BLaER1 (cell line): ENCODE measurements around the gene IGFALS.

ENCODE experiments used
- H3K27ac ChIP-seq: shearing (Covaris generic); formaldehyde crosslinking; 2 replicates; pipeline ENCODE4 v1.8.1; 2022
- H3K27me3 ChIP-seq: shearing (Covaris generic); formaldehyde crosslinking; 2 replicates; pipeline ENCODE4 v1.8.1; 2022
- H3K36me3 ChIP-seq: shearing (Covaris generic); formaldehyde crosslinking; 2 replicates; pipeline ENCODE4 v1.8.1; 2022
- H3K4me1 ChIP-seq: shearing (Covaris generic); formaldehyde crosslinking; 2 replicates; pipeline ENCODE4 v1.8.1; 2022
- H3K4me2 ChIP-seq: shearing (Covaris generic); formaldehyde crosslinking; 2 replicates; pipeline ENCODE4 v1.8.1; 2022
- H3K4me3 ChIP-seq: shearing (Covaris generic); formaldehyde crosslinking; 2 replicates; pipeline ENCODE4 v1.8.1; 2022
- H3K9ac ChIP-seq: shearing (Covaris generic); formaldehyde crosslinking; 2 replicates; pipeline ENCODE4 v1.8.1; 2022
- H3K9me3 ChIP-seq: shearing (Covaris generic); formaldehyde crosslinking; 2 replicates; pipeline ENCODE4 v1.8.1; 2022
- H4K20me1 ChIP-seq: shearing (Covaris generic); formaldehyde crosslinking; 2 replicates; pipeline ENCODE4 v1.8.1; 2022
- Cebpa-rat ChIP-seq: shearing (Covaris generic); IDR thresholded peaks from 2 replicates; pipeline ENCODE4 v1.8.1; 2022

Gene IGFALS

DNA sequence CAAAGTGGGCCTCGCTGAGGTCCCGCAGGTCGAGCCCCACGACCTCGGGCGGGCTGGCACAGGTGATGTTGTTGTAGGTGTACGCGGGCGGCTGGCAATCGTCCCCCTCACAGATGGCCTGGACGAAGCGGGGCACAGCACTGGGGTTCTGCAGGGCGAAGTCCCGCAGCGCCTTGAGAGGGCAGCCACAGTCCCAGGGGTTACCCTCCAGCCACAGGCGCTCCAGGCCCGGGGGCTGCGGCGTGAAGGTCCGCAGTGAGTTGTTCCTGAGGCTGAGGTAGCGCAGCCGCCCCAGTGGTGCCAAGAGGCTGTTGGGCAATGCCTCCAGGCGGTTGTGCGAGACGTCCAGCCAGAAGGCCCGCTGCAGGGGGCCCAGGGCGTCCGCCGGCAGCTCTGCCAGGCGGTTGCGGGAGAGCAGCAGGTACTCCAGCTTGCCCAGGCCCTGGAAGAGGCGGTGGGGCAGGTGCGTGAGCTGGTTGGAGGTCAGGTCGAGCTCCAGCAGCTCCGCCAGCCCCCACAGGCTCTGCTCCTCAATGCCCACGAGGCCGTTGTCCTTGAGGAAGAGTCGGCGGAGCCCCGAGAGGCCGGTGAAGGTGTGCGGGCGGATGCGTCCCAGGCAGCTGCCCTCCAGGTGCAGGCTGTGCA, 2.8 kb downstream of the IGFALS start:
- Histone ChIP-seq H3K4me3 (no peak overlapping the region), H3K27me3 (no peaks in the 10 kb centered on the region), H3K9ac (no peak overlapping the region), H3K9me3 (no peaks in the 10 kb centered on the region), H3K4me1 (no peaks in the 10 kb centered on the region), H4K20me1 (peaks cover 71% of the 10 kb centered on the region), H3K4me2 (no peak overlapping the region), H3K27ac (no peak overlapping the region), H3K36me3 (peaks cover 71% of the 10 kb centered on the region)
- TF ChIP-seq Cebpa-rat = no peak

GRCh38 chr16:1790261-1790610, 3.3 kb downstream of the IGFALS start:
- H3K9me3 ChIP-seq = no peaks in the 10 kb centered on the region
- H3K27ac ChIP-seq = no peak overlapping the region
- H3K4me3 ChIP-seq = no peak overlapping the region
- no peak overlapping the region for H3K9ac ChIP-seq
- H3K27me3 ChIP-seq = no peaks in the 10 kb centered on the region
- peaks cover 76% of the 10 kb centered on the region for H4K20me1 ChIP-seq
- no peaks in the 10 kb centered on the region for H3K4me1 ChIP-seq
- peaks cover 76% of the 10 kb centered on the region for H3K36me3 ChIP-seq
- no peak overlapping the region for H3K4me2 ChIP-seq
- TF ChIP-seq Cebpa-rat = no peak

GRCh38 chr16:1789643-1790045, 3.9 kb downstream of the IGFALS start:
- no peak for TF ChIP-seq Cebpa-rat
- Histone ChIP-seq H3K9ac (no peak overlapping the region), H3K9me3 (no peaks in the 10 kb centered on the region), H3K4me1 (0 out of 2 replicates have a peak, but pooled peaks cover 2% of the 10 kb centered on the region), H3K27me3 (no peaks in the 10 kb centered on the region), H3K27ac (no peak overlapping the region), H3K4me3 (no peak overlapping the region), H3K4me2 (no peak overlapping the region), H4K20me1 (peaks cover 82% of the 10 kb centered on the region), H3K36me3 (peaks cover 82% of the 10 kb centered on the region)

DNA sequence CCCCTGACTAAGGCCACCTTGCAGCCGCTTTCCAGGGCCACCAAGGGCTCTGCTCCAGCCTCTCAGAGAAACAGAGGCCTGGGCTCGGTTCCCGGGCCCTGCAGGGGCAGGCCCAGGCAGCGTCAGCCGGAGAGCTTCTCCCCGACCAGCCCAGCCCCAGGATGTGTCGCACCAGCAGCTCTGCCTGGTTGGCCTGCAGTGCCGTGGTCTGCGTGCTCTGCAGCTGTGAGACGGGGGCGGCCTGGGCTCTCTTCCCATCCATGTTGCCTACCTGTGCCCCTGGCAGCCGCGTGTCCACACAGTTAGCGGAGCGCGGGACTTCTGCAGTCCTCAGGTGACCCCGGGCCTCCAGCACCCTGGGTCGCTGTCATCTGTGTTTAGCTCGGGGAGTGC, 4.8 kb downstream of the IGFALS start:
- Histone ChIP-seq H3K9ac (no peak overlapping the region), H3K4me1 (peaks cover 12% of the 10 kb centered on the region), H3K4me3 (no peak overlapping the region), H3K36me3 (peaks cover 82% of the 10 kb centered on the region), H4K20me1 (peaks cover 91% of the 10 kb centered on the region), H3K4me2 (no peak overlapping the region), H3K27me3 (no peaks in the 10 kb centered on the region), H3K27ac (no peak overlapping the region), H3K9me3 (no peaks in the 10 kb centered on the region)
- no peak for TF ChIP-seq Cebpa-rat

DNA sequence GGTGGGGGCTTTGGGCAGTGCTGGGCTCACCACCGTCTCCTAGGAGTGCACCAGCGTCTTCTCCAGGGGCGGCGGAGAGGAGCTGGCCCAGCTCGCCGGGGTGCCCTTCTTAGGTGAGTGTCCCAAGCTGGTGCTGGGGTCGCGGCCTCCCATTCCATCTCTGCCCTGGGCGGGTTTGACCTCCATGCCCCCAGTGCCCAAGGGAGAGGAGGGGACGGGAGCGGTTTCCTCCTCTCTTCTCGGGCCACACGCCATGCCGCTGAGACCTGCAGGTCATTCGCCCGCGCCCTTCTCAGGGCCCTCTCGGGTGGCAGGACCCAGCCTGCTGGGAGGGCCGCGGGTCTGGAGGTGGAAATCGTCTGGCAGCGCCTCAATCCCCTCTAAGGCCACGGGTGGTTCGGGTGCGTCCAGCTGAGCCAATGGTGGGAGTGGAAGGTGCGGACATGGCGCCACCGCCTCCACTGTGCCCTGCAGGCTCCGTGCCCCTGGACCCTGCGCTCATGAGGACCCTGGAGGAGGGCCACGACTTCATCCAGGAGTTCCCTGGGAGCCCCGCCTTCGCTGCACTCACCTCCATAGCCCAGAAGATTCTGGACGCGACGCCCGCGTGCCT, 5.3 kb downstream of the IGFALS start:
- Histone ChIP-seq H3K4me2 (no peak overlapping the region), H4K20me1 (peaks cover 96% of the 10 kb centered on the region), H3K4me3 (no peak overlapping the region), H3K36me3 (peaks cover 82% of the 10 kb centered on the region), H3K27me3 (no peaks in the 10 kb centered on the region), H3K4me1 (peaks cover 15% of the 10 kb centered on the region), H3K9me3 (no peaks in the 10 kb centered on the region), H3K27ac (no peak overlapping the region), H3K9ac (no peak overlapping the region)
- TF ChIP-seq Cebpa-rat = no peak

DNA sequence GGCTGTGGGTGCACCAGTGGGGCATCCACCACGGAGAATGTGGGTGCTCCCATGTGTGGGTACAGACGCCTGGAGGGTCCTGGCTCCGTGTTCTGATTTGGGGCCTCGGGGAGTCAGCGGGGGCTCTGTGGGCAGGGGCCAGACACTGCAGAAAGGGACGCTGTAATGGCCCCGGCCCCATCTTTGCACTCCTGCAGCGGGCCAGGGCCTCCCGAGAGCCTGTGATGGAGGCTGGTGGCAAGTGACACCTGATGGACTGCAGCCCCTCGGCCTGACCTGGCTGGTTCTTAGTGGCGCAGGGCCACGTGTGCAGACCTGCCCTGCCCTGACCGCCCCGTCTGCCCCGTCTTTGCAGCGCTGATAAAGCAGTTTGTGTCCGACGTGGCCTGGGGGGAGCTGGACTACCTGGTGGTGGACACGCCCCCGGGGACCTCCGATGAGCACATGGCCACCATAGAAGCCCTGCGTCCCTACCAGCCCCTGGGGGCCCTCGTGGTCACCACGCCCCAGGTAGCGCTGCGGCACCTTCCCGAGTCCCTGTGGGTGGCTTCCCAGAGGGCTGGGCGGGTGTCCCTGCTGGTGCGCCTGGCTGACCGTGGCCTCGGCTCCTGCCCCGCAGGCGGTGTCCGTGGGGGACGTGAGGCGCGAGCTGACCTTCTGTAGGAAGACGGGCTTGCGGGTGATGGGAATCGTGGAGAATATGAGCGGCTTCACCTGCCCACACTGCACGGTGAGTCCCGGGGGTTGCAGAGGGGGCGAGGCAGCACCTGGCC, 6.0 kb downstream of the IGFALS start:
- Histone ChIP-seq H3K27ac (no peak overlapping the region), H3K9ac (no peak overlapping the region), H3K27me3 (no peaks in the 10 kb centered on the region), H4K20me1 (peaks cover 96% of the 10 kb centered on the region), H3K9me3 (no peaks in the 10 kb centered on the region), H3K4me1 (peaks cover 15% of the 10 kb centered on the region), H3K36me3 (peaks cover 78% of the 10 kb centered on the region), H3K4me3 (no peak overlapping the region), H3K4me2 (no peak overlapping the region)
- TF ChIP-seq Cebpa-rat = no peak

DNA sequence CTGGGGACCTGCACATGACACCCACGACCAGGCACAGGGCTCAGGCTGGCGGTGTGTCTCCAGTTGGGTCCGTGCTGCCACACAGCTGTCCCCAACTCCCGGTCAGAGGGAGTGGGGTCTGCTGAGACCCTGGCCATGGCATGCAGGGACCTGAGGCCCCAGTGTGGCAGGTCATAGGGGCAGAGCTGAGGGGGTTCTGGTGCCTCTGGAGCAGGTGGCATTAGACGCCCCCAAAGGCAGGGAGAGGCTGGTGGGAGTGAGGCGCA, 6.5 kb downstream of the IGFALS start:
- Histone ChIP-seq H3K27me3 (no peaks in the 10 kb centered on the region), H3K4me3 (no peak overlapping the region), H4K20me1 (peaks cover 94% of the 10 kb centered on the region), H3K4me1 (peaks cover 15% of the 10 kb centered on the region), H3K9ac (no peak overlapping the region), H3K9me3 (no peaks in the 10 kb centered on the region), H3K27ac (no peak overlapping the region), H3K4me2 (no peak overlapping the region), H3K36me3 (peaks cover 73% of the 10 kb centered on the region)
- TF ChIP-seq Cebpa-rat = no peak

DNA sequence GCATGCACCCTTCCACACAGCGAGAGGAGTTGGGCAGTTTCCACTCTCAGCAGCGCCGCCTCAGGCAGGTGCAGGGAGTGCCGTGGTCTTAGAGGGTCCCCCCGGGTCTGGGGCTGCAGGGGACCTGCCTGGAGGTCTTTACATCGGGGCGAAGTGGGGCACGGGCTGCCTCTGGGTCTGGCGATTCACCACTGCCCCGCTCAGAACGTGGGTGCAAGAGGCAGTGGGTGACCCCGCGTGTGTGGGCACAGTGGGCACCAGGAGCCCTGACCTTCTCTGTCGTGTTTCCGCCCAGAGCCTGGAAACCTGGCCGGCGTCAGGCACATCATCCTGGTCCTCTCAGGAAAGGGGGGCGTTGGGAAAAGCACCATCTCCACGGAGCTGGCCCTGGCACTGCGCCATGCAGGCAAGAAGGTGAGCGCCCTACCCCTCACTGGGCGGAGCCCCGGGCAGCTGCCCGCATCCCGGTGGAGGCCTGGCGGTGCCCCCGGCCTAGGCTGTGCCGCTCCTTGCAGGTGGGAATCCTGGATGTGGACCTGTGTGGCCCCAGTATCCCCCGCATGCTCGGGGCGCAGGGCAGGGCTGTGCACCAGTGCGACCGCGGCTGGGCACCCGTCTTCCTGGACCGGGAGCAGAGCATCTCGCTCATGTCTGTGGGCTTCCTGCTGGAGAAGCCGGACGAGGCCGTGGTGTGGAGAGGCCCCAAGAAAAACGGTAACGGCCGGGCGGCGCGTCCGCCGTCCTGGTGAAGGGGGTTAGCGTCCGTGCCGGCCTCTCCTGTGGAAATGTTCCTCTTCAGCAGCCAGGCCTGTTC, 7.1 kb downstream of the IGFALS start:
- Histone ChIP-seq H3K4me2 (no peak overlapping the region), H3K4me1 (peaks cover 19% of the 10 kb centered on the region), H3K36me3 (peaks cover 68% of the 10 kb centered on the region), H3K27me3 (no peaks in the 10 kb centered on the region), H3K27ac (no peak overlapping the region), H3K4me3 (no peak overlapping the region), H3K9me3 (no peaks in the 10 kb centered on the region), H3K9ac (no peak overlapping the region), H4K20me1 (peaks cover 94% of the 10 kb centered on the region)
- no peak for TF ChIP-seq Cebpa-rat

DNA sequence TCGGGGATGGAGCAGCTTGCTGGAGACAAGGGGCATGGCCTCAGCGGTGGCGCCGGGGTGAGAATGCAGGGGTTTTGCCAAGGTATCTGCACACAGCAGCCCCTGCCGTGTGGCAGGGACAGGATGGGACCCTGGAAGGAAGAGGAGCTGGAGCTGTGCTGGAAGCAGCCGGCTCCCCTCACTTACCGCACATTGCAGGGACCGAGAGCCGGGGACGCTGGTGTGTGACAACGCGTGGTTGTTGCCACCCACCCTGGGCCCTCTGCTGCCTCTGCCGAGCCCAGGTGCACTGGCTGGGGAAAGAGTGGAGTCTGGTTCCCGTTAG, 7.7 kb downstream of the IGFALS start:
- Histone ChIP-seq H4K20me1 (peaks cover 94% of the 10 kb centered on the region), H3K36me3 (peaks cover 66% of the 10 kb centered on the region), H3K4me2 (no peak overlapping the region), H3K9me3 (no peaks in the 10 kb centered on the region), H3K27me3 (no peaks in the 10 kb centered on the region), H3K27ac (no peak overlapping the region), H3K4me1 (peaks cover 25% of the 10 kb centered on the region), H3K4me3 (no peak overlapping the region), H3K9ac (no peak overlapping the region)
- no peak for TF ChIP-seq Cebpa-rat
